ACC112 (cell line): ENCODE data around the gene SLC16A1.
"Not testable (repeated sequence)": the region's sequence is repeated elsewhere in the genome, so short reads cannot be mapped to it uniquely, and the experiment has no call there.

Experiments
- H2AFZ ChIP-seq: fragments of 200-600 bp; sonication (generic); one replicate; pipeline ENCODE4 v1.6.0; 2017; ENCODE audit warnings: antibody characterized with exemption, low read length; ENCODE audit not compliant: unreplicated experiment
- H3K27ac ChIP-seq: fragments of 200-600 bp; sonication (generic); 2 replicates; pipeline ENCODE4 v1.5.1; 2014; ENCODE audit warnings: low read depth, mild to moderate bottlenecking, antibody characterized with exemption, low read length, moderate library complexity
- H3K27me3 ChIP-seq: fragments of 200-600 bp; sonication (generic); 2 replicates; pipeline ENCODE4 v1.6.1; 2014; ENCODE audit warnings: mild to moderate bottlenecking, antibody characterized with exemption, low read length, moderate library complexity, mixed read lengths; ENCODE audit not compliant: insufficient read depth
- H3K36me3 ChIP-seq: fragments of 200-600 bp; sonication (generic); 2 replicates; pipeline ENCODE4 v1.6.1; 2016; ENCODE audit warnings: mild to moderate bottlenecking, antibody characterized with exemption, low read length, moderate library complexity, mixed read lengths; ENCODE audit not compliant: insufficient read depth
- H3K4me1 ChIP-seq: fragments of 200-600 bp; sonication (generic); one replicate; pipeline ENCODE4 v1.6.1; 2016; ENCODE audit warnings: low read length, mixed read lengths; ENCODE audit not compliant: insufficient read depth, unreplicated experiment, control insufficient read depth
- H3K4me3 ChIP-seq: fragments of 200-600 bp; sonication (generic); 2 replicates; pipeline ENCODE4 v1.5.1; 2014; ENCODE audit warnings: mild to moderate bottlenecking, low read depth, low read length
- H3K79me2 ChIP-seq: fragments of 200-600 bp; sonication (generic); one replicate; pipeline ENCODE4 v1.6.0; 2016; ENCODE audit warnings: low read length; ENCODE audit not compliant: control insufficient read depth, unreplicated experiment, insufficient read depth

SLC16A1 gene

DNA sequence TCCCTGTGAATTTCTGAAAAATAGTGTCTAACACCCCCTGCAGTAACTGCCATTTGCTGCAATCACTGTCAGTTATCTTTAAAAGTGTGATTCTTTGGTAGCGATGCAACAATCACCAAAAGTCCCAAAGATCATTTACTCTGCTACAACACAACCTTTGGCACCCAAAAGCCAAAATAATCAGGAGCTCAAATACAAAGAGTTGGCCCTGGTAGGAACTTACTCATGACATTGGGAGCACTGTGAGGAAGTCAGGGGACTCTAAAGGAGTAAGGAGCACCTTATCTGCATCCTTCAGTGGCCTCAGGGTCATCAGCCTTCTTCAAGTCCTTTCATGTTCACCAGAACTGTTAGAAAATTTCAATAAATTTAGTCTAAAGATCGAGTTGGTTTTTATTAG lies 54.6 kb downstream of the SLC16A1 start:
- Histone ChIP-seq H3K4me1 (peaks cover 30% of the 10 kb centered on the region), H3K27me3 (no peaks in the 10 kb centered on the region), H2AFZ (no peak overlapping the region), H3K36me3 (no peaks in the 10 kb centered on the region), H3K27ac (no peak overlapping the region), H3K79me2 (no peaks in the 10 kb centered on the region), H3K4me3 (no peak overlapping the region)

DNA sequence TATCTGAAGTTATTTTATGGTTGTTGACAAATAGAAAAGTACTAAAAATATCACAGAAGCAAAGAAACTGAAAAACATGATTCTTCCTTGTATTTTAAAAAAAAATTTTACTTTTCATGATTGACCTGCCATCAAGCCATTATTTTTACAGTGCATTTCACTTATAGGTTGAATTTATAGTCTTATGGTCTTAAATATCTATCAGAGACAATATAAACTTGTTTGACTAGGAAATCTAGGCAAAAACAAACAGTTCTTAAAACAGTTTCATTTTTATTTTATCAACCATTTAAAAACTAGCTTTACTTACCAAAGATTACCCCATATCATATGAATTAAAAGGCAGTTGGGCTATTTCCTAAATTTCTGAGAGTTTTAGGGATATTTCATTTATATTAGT lies 59.2 kb downstream of the SLC16A1 start:
- Histone ChIP-seq H3K4me1 (no peaks in the 10 kb centered on the region), H3K27ac (no peak overlapping the region), H3K27me3 (no peaks in the 10 kb centered on the region), H3K79me2 (no peaks in the 10 kb centered on the region), H3K36me3 (no peaks in the 10 kb centered on the region; the same call in 1 of the 2 replicates), H3K4me3 (no peak overlapping the region), H2AFZ (no peak overlapping the region)

DNA sequence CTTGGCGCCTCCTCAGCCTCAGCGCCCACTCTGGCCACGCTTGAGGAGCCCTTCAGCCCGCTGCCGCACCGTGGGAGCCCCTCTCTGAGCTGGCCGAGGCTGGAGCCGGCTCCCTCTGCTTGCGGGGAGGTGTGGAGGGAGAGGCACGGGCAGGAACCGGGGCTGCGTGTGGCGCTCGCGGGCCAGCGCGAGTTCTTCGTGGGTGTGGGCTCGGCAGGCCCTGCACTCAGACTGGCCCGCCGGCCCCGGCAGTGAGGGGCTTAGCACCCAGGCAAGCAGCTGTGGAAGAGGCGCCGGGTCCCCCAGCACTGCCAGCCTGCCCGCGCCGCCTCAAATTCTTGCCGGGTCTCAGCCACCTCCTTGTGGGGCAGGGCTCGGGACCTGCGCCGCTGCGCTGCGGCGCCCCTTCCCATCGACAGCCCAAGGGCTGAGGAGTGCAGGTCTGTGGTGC lies 61.4 kb downstream of the SLC16A1 start:
- H3K27me3 ChIP-seq: no peaks in the 10 kb centered on the region
- H3K27ac ChIP-seq: no peak overlapping the region
- no peak overlapping the region for H3K4me3 ChIP-seq
- H3K4me1 ChIP-seq: no peaks in the 10 kb centered on the region
- no peaks in the 10 kb centered on the region; the same call in 1 of the 2 replicates for H3K36me3 ChIP-seq
- H2AFZ ChIP-seq: no peak overlapping the region
- no peaks in the 10 kb centered on the region for H3K79me2 ChIP-seq

DNA sequence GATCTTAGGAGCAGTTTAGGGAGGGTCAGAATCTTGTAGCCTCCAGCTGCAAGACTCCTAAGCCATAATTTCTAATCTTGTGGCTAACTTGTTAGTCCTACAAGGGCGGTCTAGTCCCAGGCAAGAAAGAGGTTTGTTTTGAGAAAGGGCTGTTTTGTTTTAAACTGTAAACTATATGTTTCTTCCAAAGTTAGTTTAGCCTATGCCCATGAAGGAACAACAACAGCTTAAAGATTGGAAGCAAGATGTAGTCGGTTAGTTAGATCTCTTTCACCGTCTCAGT lies 62.0 kb downstream of the SLC16A1 start:
- no peaks in the 10 kb centered on the region for H3K79me2 ChIP-seq
- H3K27ac ChIP-seq: no peak overlapping the region
- no peaks in the 10 kb centered on the region; the same call in 1 of the 2 replicates for H3K36me3 ChIP-seq
- H2AFZ ChIP-seq: no peak overlapping the region
- H3K4me3 ChIP-seq: no peak overlapping the region
- no peaks in the 10 kb centered on the region for H3K27me3 ChIP-seq
- H3K4me1 ChIP-seq: no peaks in the 10 kb centered on the region

DNA sequence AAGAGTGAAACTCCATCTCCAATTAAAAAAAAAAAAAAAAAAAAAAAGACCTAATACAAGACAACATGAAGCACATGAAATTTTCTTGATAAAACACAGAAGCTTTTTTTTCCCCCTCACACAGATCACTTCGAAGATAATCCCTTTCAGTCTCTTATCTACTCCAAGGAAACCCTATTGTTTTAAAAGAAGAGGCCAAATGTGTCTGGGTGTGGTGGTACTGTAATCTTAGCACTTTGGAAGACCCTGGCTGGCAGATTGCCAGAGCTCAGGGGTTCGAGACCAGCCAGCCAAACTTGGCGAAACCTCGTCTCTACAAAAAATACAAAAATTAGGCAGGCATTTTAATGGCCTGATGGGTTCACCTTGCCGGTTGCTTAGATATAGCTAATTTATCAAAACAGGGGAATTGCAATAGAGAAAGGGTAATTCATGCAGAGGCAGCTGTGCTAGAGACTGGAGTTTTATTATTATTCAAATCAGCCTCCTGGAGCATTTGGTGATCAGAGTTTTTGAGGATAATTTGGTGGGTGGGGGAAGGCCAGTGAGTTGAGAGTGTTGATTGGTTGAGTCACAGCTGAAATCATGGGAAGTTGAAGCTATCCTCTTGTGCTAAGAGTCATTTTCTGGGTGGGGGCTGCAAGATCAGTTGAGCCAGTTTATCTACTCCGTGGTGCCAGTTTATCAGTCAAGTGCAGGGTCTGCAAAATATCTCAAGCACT lies 62.5 kb downstream of the SLC16A1 start:
- no peak overlapping the region for H3K4me3 ChIP-seq
- no peaks in the 10 kb centered on the region; the same call in 1 of the 2 replicates for H3K36me3 ChIP-seq
- H2AFZ ChIP-seq: no peak overlapping the region
- H3K27me3 ChIP-seq: no peaks in the 10 kb centered on the region
- H3K79me2 ChIP-seq: no peaks in the 10 kb centered on the region
- no peak overlapping the region for H3K27ac ChIP-seq
- no peaks in the 10 kb centered on the region for H3K4me1 ChIP-seq

DNA sequence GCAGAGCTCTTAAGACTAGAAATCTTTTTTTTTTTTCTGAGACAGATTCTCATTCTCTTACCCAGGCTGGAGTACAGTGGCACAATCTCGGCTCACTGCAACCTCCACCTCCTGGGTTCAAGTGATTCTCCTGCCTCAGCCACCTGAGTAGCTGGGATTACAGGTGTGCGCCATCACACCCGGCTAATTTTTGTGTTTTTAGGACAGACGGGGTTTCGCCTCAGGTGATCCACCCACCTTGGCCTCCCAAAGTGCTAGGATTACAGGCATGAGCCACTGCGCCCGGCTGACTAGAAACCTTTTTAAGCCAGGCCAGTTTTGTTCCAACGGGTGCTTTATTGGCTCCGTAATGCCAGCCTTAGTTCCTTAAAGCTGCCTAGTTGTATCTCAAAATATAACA lies 66.1 kb downstream of the SLC16A1 start:
- H3K27me3 ChIP-seq, H2AFZ ChIP-seq, H3K4me3 ChIP-seq, H3K36me3 ChIP-seq, H3K4me1 ChIP-seq, H3K79me2 ChIP-seq, H3K27ac ChIP-seq: not testable (repeated sequence)

DNA sequence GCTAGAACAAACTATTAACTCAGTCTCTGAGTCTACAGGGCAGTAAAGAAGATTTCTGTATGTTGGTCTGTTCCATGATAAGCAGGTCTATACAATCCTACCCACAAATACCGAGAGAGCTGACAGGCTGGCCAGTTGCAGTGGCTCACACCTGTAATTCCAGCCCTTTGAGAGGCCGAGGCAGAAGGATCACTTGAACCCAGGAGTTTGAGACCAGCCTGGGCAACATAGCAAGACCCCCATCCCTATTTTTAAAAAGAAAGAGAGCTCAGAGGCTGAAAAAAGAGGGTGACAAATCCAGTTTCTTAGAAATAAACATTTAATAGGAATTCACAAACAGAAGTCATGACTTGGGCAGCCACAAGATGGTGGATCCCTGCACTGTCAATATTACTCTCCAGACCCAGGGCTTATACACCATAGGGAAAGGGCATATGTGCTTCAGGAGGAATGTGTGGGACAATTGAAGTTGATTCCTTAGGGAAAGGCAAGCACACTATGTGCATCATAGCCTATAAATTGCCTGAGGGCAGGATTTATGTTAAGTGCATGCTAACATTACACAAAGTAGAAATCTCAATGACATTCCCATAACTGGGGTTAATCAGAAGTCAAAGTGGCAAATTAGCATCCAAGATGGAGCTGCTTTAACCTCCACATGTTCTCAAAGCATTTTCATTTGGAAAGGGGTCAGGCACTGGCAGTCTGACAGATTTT lies 66.8 kb downstream of the SLC16A1 start:
- H3K36me3 ChIP-seq: no peaks in the 10 kb centered on the region
- peaks cover 5% of the 10 kb centered on the region for H3K4me1 ChIP-seq
- H3K27me3 ChIP-seq: no peaks in the 10 kb centered on the region
- no peak overlapping the region for H3K27ac ChIP-seq
- H3K79me2 ChIP-seq: no peaks in the 10 kb centered on the region
- no peak overlapping the region for H3K4me3 ChIP-seq
- H2AFZ ChIP-seq: no peak overlapping the region

DNA sequence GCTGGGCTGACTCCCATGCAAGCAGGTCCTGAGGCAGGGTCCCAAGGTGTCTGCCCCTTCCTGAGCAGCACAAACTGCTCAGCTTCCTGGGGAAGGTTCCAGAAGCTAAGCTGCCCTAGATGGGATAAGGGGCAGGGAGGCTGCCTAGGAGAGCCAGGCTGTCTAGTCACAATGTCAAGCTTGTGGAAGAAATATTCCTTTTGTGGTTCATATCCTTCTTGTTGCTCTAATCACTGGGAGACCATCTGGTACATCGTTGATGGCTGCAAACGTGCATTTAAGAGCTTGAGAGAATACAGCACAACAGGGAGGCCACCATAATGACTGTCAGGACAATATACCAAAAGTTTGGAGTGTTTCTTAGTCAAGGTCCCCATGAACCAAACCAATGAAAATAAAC lies 67.4 kb downstream of the SLC16A1 start:
- Histone ChIP-seq H3K27ac (no peak overlapping the region), H3K4me3 (no peak overlapping the region), H3K79me2 (no peaks in the 10 kb centered on the region), H3K4me1 (peaks cover 5% of the 10 kb centered on the region), H2AFZ (no peak overlapping the region), H3K36me3 (no peaks in the 10 kb centered on the region), H3K27me3 (no peaks in the 10 kb centered on the region)

DNA sequence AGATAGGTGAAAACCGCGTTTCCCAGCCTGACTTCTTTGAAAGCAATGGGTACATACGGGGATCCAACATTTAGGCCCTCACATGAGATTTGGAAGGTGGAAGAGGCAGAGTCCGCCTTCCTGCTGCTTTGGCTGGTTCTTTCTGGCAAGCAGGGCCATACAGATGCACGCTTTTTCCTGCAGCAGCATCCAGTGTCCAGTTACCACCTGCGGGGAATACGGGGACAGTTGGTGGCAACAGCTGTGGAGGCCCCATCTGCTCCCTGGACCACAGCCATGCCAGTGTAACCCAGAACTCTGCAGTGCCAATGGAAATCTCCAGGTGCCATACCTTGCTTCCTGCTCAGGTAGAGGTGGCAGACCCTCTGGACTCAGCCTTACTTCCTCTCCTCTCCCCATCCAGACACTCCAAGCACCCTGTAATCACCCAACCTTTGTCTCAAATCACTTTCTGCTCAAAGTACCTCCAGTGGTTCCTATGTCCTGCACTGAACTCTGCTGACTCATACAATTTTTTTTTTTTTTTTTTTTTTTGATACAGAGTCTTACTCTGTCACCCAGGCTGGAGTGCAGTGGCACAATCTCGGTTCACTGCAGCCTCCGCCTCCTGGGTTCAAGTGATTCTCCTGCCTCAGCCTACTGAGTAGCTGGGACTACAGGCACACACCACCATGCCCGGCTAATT lies 68.3 kb downstream of the SLC16A1 start:
- Histone ChIP-seq H3K36me3 (no peaks in the 10 kb centered on the region), H3K27me3 (no peaks in the 10 kb centered on the region), H2AFZ (no peak overlapping the region), H3K79me2 (no peaks in the 10 kb centered on the region), H3K4me3 (no peak overlapping the region), H3K27ac (no peak overlapping the region), H3K4me1 (peaks cover 5% of the 10 kb centered on the region)

DNA sequence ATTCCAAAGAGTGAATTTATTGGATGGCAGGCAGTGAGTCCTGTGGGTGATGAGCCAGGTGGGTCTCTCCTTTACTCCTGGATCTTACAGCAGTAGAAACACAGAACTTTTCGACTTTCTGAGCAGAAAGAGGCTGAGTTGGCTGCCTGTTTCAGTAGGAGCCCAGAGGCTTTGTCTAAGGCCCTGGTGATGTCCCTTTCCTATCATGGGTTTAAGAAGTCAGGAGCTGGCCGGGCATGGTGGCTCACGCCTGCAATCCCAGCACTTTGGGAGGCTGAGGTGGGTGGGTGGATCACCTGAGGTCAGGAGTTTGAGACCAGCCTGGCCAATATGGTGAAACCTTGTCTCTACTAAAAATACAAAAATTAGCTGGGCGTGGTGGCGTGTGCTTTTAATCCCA lies 71.0 kb downstream of the SLC16A1 start:
- not testable (repeated sequence) for H3K79me2 ChIP-seq, H3K27me3 ChIP-seq, H3K27ac ChIP-seq, H3K4me3 ChIP-seq, H2AFZ ChIP-seq, H3K36me3 ChIP-seq
- H3K4me1 ChIP-seq: peaks cover 20% of the 10 kb centered on the region
